Body of pancreas (tissue), 4 donors: ENCODE data around the gene MTFMT.

Experiments used
- POLR2A ChIP-seq, 3 donors: fragments of 450-650 bp; IDR thresholded peaks; one replicate each; pipeline ENCODE4 v1.6.1; 2016; ENCODE audit warnings: antibody characterized with exemption in 3 of 3, mild to moderate bottlenecking in 2 of 3
- TF ChIP-seq, protein P1 (sequence below), 7 experiments: fragments of 450-650 bp in 4 of 7; fragments of 200-600 bp in 3 of 7; sonication (generic) in 3 of 7; IDR thresholded peaks; one replicate each; pipeline ENCODE4 v1.5.1; 2016 to 2019; ENCODE audit warnings: antibody characterized with exemption in 7 of 7

- no peak for TF ChIP-seq POLR2A (IDR thresholded peaks at IDR 0.05)
- TF ChIP-seq, protein P1, sequence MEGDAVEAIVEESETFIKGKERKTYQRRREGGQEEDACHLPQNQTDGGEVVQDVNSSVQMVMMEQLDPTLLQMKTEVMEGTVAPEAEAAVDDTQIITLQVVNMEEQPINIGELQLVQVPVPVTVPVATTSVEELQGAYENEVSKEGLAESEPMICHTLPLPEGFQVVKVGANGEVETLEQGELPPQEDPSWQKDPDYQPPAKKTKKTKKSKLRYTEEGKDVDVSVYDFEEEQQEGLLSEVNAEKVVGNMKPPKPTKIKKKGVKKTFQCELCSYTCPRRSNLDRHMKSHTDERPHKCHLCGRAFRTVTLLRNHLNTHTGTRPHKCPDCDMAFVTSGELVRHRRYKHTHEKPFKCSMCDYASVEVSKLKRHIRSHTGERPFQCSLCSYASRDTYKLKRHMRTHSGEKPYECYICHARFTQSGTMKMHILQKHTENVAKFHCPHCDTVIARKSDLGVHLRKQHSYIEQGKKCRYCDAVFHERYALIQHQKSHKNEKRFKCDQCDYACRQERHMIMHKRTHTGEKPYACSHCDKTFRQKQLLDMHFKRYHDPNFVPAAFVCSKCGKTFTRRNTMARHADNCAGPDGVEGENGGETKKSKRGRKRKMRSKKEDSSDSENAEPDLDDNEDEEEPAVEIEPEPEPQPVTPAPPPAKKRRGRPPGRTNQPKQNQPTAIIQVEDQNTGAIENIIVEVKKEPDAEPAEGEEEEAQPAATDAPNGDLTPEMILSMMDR (IDR thresholded peaks at IDR 0.05), result no peak
These were observed 48.0 kb upstream of the MTFMT start for GRCh38 chr15:65077291-65077980.
